Esophagus (tissue), 2 donors: ENCODE results near the gene MAFF. TPM values are rescaled to one million over a fixed set of nuclear protein-coding genes. Genes with fewer than 3 reads are reported as not detected.
"Not testable (repeated sequence)": the region's sequence is repeated elsewhere in the genome, so short reads cannot be mapped to it uniquely, and the experiment has no call there.

Experiments
- H3K27ac ChIP-seq, 2 donors: one replicate each; pipeline ENCODE4 v1.5.1; 2013; ENCODE audit warnings: low read depth in 2 of 2, mild to moderate bottlenecking in 2 of 2, inconsistent platforms in 1 of 2, low read length in 1 of 2, moderate library complexity in 1 of 2
- H3K27me3 ChIP-seq, 2 donors: one replicate each; pipeline ENCODE4 v1.6.1; 2013; ENCODE audit warnings: low read length in 2 of 2, control low read depth in 1 of 2, mild to moderate bottlenecking in 1 of 2; ENCODE audit not compliant: insufficient read depth in 2 of 2, control insufficient read depth in 1 of 2
- H3K36me3 ChIP-seq, 2 donors: one replicate each; pipeline ENCODE4 v1.6.1; 2013; ENCODE audit warnings: low read length in 1 of 2; ENCODE audit not compliant: control insufficient read depth in 2 of 2, insufficient read depth in 2 of 2
- H3K4me1 ChIP-seq, 2 donors: one replicate each; pipeline ENCODE4 v1.6.1; 2013; ENCODE audit warnings: low read length in 1 of 2; ENCODE audit not compliant: control insufficient read depth in 2 of 2, insufficient read depth in 2 of 2
- H3K4me3 ChIP-seq, 2 donors: one replicate each; pipeline ENCODE4 v1.5.1; 2013; ENCODE audit warnings: low read length in 2 of 2, mild to moderate bottlenecking in 2 of 2, low read depth in 1 of 2, moderate library complexity in 1 of 2
- H3K9me3 ChIP-seq, 2 donors: one replicate each; pipeline ENCODE4 v1.6.1; 2013; ENCODE audit warnings: mild to moderate bottlenecking in 2 of 2, low read depth in 1 of 2, low read length in 1 of 2, moderate library complexity in 1 of 2; ENCODE audit not compliant: control insufficient read depth in 2 of 2, insufficient read depth in 1 of 2
- WGBS, 2 donors: extraction: QIAGEN DNeasy Blood & Tissue Kit; methylation state at CpG; one replicate each; pipeline ENCODE4 v1.1.7; 2013; 5-methylcytosine and 5-hydroxymethylcytosine counted together
- polyA plus RNA-seq, 2 donors: library from polyadenylated mRNA; stranded (reverse); fragments of 200-250 nt; gene quantifications; one replicate each; pipeline ENCODE4 v1.2.3, GENCODE V29; 2013
- donor health status: healthy with polysubstance abuse.
- donor health status: Bipolar disorder and iron deficiency.

The MAFF gene
- polyA plus RNA-seq, 2 donors = 34.7 to 99.6 TPM

GRCh38 chr22:38177044-38177443 lies 24.8 kb upstream of the MAFF start:
- Histone ChIP-seq H3K36me3 (no peaks in the 10 kb centered on the region), H3K27me3 (no peaks in the 10 kb centered on the region), H3K27ac (peak overlapping the region; percentile 58 to 84), H3K9me3 (no peaks in the 10 kb centered on the region), H3K4me3 (no peak overlapping the region), H3K4me1 (peaks cover 5 to 22% of the 10 kb centered on the region in 2 donors)
- WGBS, 2 donors = 90 to 98% methylated on average over 4 of the region's 4 CpGs

- H3K4me1 ChIP-seq = peaks cover 5 to 20% of the 10 kb centered on the region in 2 donors
- H3K27me3 ChIP-seq, H3K36me3 ChIP-seq, H3K9me3 ChIP-seq, H3K4me3 ChIP-seq: not testable (repeated sequence)
- WGBS, 2 donors = 71 to 74% methylated on average over 9 of the region's 9 CpGs
- peak overlapping the region; percentile 87 to 96 for H3K27ac ChIP-seq
Observed at GRCh38 chr22:38177571-38177925, 24.2 kb upstream of the MAFF start.

GRCh38 chr22:38177926-38178604 lies 23.7 kb upstream of the MAFF start:
- peaks cover 5 to 15% of the 10 kb centered on the region in 2 donors for H3K4me1 ChIP-seq
- peak overlapping the region; percentile 87 to 96 for H3K27ac ChIP-seq
- H3K27me3 ChIP-seq = no peaks in the 10 kb centered on the region
- 46 to 49% methylated on average over 15 of the region's 15 CpGs for WGBS, 2 donors
- no peaks in the 10 kb centered on the region for H3K36me3 ChIP-seq
- H3K4me3 ChIP-seq = no peak overlapping the region
- no peaks in the 10 kb centered on the region for H3K9me3 ChIP-seq

GRCh38 chr22:38178605-38178937 lies 23.2 kb upstream of the MAFF start:
- 98 to 99% methylated on average over 7 of the region's 7 CpGs for WGBS, 2 donors
- Histone ChIP-seq H3K27ac (peak overlapping the region; percentile 87 to 96), H3K4me1 (peaks cover 5 to 11% of the 10 kb centered on the region in 2 donors)
- not testable (repeated sequence) for H3K4me3 ChIP-seq, H3K9me3 ChIP-seq, H3K27me3 ChIP-seq, H3K36me3 ChIP-seq

- no peaks in the 10 kb centered on the region for H3K27me3 ChIP-seq
- peak overlapping the region; percentile 52 to 54 for H3K4me3 ChIP-seq
- H3K4me1 ChIP-seq = peaks cover 2 to 4% of the 10 kb centered on the region in 2 donors
- no peaks in the 10 kb centered on the region for H3K9me3 ChIP-seq
- no peaks in the 10 kb centered on the region for H3K36me3 ChIP-seq
- peak overlapping the region; percentile 92 to 100 for H3K27ac ChIP-seq
- WGBS, 2 donors = 6 to 7% methylated on average over 14 of the region's 14 CpGs
Observed at GRCh38 chr22:38180841-38181452, 20.8 kb upstream of the MAFF start.

GRCh38 chr22:38181453-38182200 lies 20.2 kb upstream of the MAFF start, which contains the start of gene PLA2G6:
Gene PLA2G6, minus strand, starts transcription at chr22:38181830. Its CDS starts 12,404 bp downstream, at chr22:38169426.
- peak within 1 kb of the TSS; percentile 52 to 54 for H3K4me3 ChIP-seq
- 1% methylated on average over 47 to 48 of the region's 48 CpGs for WGBS, 2 donors
- no peaks in the 10 kb centered on the region for H3K4me1 ChIP-seq
- peak within 1 kb of the TSS; percentile 92 to 100 for H3K27ac ChIP-seq
- H3K36me3 ChIP-seq = no peaks in the 10 kb centered on the region
- H3K27me3 ChIP-seq = no peaks in the 10 kb centered on the region
- H3K9me3 ChIP-seq = no peaks in the 10 kb centered on the region

GRCh38 chr22:38184788-38185187 lies 17.0 kb upstream of the MAFF start:
- H3K4me1 ChIP-seq = peaks cover 0 to 3% of the 10 kb centered on the region in 2 donors
- H3K4me3 ChIP-seq = no peak overlapping the region
- no peaks in the 10 kb centered on the region for H3K27me3 ChIP-seq
- WGBS, 2 donors = 78 to 80% methylated on average over 7 of the region's 7 CpGs
- H3K9me3 ChIP-seq = no peaks in the 10 kb centered on the region
- H3K36me3 ChIP-seq = no peaks in the 10 kb centered on the region
- H3K27ac ChIP-seq = no peak overlapping the region

- Histone ChIP-seq H3K36me3 (no peaks in the 10 kb centered on the region), H3K9me3 (no peaks in the 10 kb centered on the region), H3K4me1 (peaks cover 0 to 3% of the 10 kb centered on the region in 2 donors), H3K27me3 (no peaks in the 10 kb centered on the region), H3K27ac (no peak overlapping the region), H3K4me3 (no peak overlapping the region)
- 51 to 61% methylated on average over 5 of the region's 5 CpGs for WGBS, 2 donors
Observed at GRCh38 chr22:38186429-38186828, 15.4 kb upstream of the MAFF start.

- no peaks in the 10 kb centered on the region for H3K36me3 ChIP-seq
- H3K4me3 ChIP-seq = no peak overlapping the region
- H3K27me3 ChIP-seq = no peaks in the 10 kb centered on the region
- peaks cover 0 to 3% of the 10 kb centered on the region in 2 donors for H3K4me1 ChIP-seq
- no peak overlapping the region for H3K27ac ChIP-seq
- H3K9me3 ChIP-seq = no peaks in the 10 kb centered on the region
- WGBS, 2 donors = 50 to 55% methylated on average over 10 of the region's 10 CpGs
Observed at GRCh38 chr22:38187413-38188212, 14.2 kb upstream of the MAFF start.
